ENCODE data around the gene RAB10.

Gene RAB10

GRCh38 chr2:26001743-26002351 lies 32.0 kb upstream of the RAB10 start:
- H3K27me3 ChIP-seq (replicated peaks; ENCODE audit: control insufficient read depth, insufficient read depth, low read length): no peaks in the 10 kb centered on the region
- H3K4me3 ChIP-seq (replicated peaks; ENCODE audit: low read depth, low read length): no peak overlapping the region
- DNase-seq (ENCODE audit: extremely low read depth, insufficient read length): no peak
- H3K36me3 ChIP-seq (ENCODE audit: control insufficient read depth, insufficient read depth, low read length): no peaks in the 10 kb centered on the region
- TF ChIP-seq CTCF (IDR thresholded peaks at IDR 0.05; ENCODE audit: insufficient read depth, low read length, poor library complexity, severe bottlenecking): no peak

DNA sequence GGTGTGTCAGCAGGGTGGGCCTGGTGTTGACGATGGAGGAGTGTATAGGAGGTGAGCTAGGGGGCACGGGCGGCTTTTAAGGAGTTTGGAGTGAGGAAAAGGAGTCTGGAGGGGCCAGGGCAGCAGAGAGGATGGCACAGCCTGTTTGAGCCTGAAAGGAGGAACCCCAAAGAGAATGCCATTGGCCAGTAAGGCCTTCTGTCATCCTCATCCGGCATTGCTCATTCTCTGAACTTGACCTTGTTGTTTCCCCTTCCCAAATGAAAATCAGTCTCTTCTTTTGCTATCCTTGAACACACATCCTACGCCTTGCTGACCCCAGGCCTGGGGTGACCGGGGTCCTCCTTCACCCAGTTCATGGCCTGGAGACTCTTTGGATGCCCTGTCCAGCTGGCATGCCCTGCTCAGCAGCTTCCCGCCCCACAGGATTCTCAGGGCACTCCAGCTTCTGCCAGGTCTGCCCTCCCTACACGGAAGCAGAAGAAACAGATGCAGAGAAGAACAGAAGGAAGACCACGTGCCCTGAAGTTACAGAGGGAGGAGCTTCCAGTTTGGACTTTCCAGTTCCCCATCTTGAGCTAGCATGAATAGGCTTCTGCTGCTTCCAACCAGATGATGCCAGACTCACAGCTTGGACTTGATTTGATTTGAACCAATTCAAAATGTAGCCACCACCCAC lies 31.1 kb upstream of the RAB10 start:
- Histone ChIP-seq H3K4me3 (replicated peaks; ENCODE audit: low read depth, low read length) (no peak overlapping the region), H3K27me3 (replicated peaks; ENCODE audit: control insufficient read depth, insufficient read depth, low read length) (no peaks in the 10 kb centered on the region), H3K36me3 (ENCODE audit: control insufficient read depth, insufficient read depth, low read length) (no peaks in the 10 kb centered on the region)
- no peak for DNase-seq (ENCODE audit: extremely low read depth, insufficient read length)
- TF ChIP-seq CTCF (IDR thresholded peaks at IDR 0.05; ENCODE audit: insufficient read depth, low read length, poor library complexity, severe bottlenecking): no peak

- H3K36me3 ChIP-seq (ENCODE audit: control insufficient read depth, insufficient read depth, low read length): no peaks in the 10 kb centered on the region
- no peak overlapping the region for H3K4me3 ChIP-seq (replicated peaks; ENCODE audit: low read depth, low read length)
- no peak for TF ChIP-seq CTCF (IDR thresholded peaks at IDR 0.05; ENCODE audit: insufficient read depth, low read length, poor library complexity, severe bottlenecking)
- no peak for DNase-seq (ENCODE audit: extremely low read depth, insufficient read length)
- H3K27me3 ChIP-seq (replicated peaks; ENCODE audit: control insufficient read depth, insufficient read depth, low read length): no peaks in the 10 kb centered on the region
These were observed 25.8 kb upstream of the RAB10 start for GRCh38 chr2:26008095-26008494.

DNA sequence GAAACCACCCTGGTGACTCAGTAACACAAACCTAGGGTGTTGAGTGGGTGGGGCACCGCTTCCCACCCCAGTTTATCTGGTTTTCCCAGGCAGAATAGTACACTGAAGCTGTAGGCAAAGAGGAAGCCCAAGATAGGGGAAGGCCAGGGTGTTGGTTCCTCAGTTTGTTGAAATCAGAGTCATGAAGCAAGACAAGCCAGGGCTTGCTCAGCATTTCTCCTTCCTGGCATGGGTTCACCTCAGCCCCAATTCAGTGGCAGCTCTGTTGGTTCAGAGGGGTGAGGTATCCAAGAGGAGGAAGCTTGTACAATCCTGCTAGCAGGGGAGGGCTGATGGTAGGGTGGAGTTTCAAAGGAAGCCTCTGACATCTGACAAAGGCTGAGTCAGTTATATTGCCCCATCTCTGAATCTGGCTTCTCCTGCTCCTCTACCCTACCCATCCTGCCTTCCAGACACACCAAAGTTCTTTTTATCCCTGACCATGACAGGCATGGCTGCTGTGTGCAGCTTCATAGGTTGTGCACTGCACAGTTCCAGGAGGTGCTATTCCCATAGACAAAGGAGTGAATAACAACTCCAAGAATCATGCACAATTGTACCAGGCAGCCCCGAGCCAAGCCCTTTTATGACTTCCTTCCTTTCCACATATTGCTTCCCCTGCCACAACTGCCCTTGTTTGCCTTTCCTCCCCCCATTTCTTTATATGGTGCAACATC lies 24.9 kb upstream of the RAB10 start:
- Histone ChIP-seq H3K4me3 (replicated peaks; ENCODE audit: low read depth, low read length) (no peak overlapping the region), H3K36me3 (ENCODE audit: control insufficient read depth, insufficient read depth, low read length) (no peaks in the 10 kb centered on the region), H3K27me3 (replicated peaks; ENCODE audit: control insufficient read depth, insufficient read depth, low read length) (no peaks in the 10 kb centered on the region)
- no peak for TF ChIP-seq CTCF (IDR thresholded peaks at IDR 0.05; ENCODE audit: insufficient read depth, low read length, poor library complexity, severe bottlenecking)
- no peak for DNase-seq (ENCODE audit: extremely low read depth, insufficient read length)

DNA sequence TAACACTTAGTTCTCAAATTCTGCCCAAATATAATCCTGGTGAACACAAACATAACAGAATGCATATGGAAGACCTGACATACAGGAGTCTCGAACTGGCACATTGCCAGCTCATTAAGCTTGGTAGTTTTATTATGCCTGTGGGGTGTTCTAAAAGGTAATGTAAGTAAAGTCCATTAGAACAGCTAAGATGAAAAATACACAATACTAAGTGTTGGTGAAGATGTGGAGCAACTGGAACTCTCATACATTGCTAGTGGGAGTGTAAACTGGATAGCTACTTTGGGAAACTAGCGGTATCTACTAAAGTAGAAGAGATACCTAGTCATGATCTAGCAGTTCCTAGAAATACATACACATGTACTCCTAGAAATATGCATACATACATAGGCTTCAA lies 24.3 kb upstream of the RAB10 start:
- no peak overlapping the region for H3K4me3 ChIP-seq (replicated peaks; ENCODE audit: low read depth, low read length)
- TF ChIP-seq CTCF (IDR thresholded peaks at IDR 0.05; ENCODE audit: insufficient read depth, low read length, poor library complexity, severe bottlenecking): no peak

More for the DNA sequence above, 24.3 kb upstream of the RAB10 start:
- Histone ChIP-seq H3K27me3 (replicated peaks; ENCODE audit: control insufficient read depth, insufficient read depth, low read length) (no peaks in the 10 kb centered on the region), H3K36me3 (ENCODE audit: control insufficient read depth, insufficient read depth, low read length) (no peaks in the 10 kb centered on the region)
- no peak for DNase-seq (ENCODE audit: extremely low read depth, insufficient read length)
